Stimulated activated CD8-positive, alpha-beta memory T cell treated with anti-CD3 and anti-CD28 coated beads, Interleukin-4, amount 100 ng/mL, for 4 hours (primary cell): ENCODE results near the gene MACIR.
"Not testable (repeated sequence)": the region's sequence is repeated elsewhere in the genome, so short reads cannot be mapped to it uniquely, and the experiment has no call there.

Source experiments
- DNase-seq, 2 donors: peaks; one replicate each; pipeline ENCODE4 v3.0.0-alpha.2; 2020; ENCODE audit warnings: low read depth in 2 of 2, low spot score in 1 of 2

MACIR gene, protein sequence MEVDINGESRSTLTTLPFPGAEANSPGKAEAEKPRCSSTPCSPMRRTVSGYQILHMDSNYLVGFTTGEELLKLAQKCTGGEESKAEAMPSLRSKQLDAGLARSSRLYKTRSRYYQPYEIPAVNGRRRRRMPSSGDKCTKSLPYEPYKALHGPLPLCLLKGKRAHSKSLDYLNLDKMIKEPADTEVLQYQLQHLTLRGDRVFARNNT

DNA sequence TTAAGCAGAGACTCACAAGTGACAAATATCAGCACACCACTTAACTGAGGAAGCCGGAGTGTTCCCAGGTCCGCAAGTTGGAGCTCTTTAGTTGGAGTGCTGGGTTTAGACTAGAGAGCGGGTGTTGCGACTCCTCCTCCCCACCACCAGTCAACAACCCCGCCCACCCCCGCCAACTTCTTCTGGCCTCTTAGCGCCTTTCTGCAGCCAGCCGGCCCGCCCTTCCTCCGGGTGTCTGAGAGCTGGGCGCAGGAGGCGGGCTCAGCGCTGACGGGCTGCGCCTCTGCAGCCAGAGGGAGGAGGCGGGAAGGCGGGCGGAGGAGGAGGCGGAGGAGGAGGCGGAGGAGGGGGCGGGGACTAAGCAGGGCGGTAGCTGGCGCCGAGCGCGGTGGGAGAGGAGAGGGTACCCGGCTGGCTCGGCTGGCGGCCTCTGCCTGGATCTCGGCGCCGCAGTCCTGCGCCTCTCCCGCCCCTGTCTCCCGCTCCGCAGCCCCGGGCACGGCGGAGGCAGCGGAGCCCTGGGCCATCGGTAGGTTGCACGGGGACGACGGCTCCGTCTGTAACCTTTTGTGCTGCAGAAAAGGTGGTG, at the start of gene MACIR:
TSS of gene MACIR (plus strand) at position 396 of the 589 bp plus-strand sequence. CDS start 17,157 bp downstream, outside the sequence.
- DNase-seq, result peak; percentile 72 to 89

DNA sequence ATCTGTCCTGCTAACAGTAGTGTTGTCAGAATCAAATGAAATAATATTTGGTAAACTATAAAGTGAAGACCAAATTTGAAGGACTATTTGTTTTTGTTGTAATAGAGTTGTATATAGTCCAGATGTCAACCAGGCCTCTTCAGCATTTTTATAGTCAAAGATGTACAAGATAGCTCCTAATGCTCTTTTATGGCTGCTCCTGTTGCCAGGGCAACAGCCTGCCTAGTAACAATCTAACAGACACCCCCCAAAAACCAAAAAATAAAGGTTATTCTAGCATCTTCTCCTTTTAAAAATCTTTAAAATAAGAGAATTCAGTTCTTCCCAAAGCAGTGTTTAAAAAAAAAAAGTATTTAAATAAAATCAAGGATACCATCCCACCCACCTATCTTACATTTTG, 49.5 kb upstream of the MACIR start:
- DNase-seq, result no peak

DNA sequence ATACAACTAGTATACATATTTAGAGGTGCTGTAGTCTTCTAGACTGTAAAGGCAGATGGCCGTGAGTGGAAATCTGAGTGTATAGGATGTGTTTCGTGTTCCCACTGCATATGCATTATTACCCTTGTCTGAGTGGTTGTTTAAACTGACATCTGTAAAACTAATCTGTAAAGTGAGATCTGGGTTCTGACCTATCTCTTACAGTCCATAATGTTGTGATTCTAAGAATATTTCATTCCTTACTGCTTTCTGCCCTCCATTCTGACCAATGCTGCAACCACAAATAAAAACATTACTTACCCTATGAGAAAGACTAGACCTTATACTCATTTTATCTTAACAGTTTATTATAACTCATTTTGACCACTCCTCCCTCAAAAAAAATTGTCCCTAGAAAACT, 47.6 kb upstream of the MACIR start:
- no peak for DNase-seq

GRCh38 chr5:103211576-103212561, 46.7 kb upstream of the MACIR start:
- no peak for DNase-seq

- DNase-seq, result no peak
These were observed 42.4 kb upstream of the MACIR start for GRCh38 chr5:103216137-103216536.

- no peak for DNase-seq
These were observed 41.9 kb upstream of the MACIR start for GRCh38 chr5:103216697-103217096.

DNA sequence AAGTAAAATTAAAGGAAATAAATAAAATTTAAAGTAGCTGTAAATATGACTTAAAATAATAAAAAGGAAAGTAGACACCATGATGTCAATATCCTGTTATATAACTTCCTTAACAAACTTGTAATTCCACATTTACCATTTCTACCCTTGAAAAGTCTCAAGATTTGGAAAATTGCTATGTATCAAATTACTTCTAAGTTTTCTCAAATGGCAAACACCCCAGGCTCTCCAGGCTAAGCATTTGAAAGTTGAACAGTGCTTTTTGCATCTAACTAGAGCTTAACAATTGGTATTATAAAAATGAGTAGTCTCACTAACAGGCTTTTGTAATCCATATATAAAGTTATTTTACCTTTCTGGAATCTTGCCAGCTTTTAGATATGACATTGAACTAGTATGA, 41.5 kb upstream of the MACIR start:
- DNase-seq, result no peak

GRCh38 chr5:103218164-103218563, 40.4 kb upstream of the MACIR start:
- no peak for DNase-seq

DNA sequence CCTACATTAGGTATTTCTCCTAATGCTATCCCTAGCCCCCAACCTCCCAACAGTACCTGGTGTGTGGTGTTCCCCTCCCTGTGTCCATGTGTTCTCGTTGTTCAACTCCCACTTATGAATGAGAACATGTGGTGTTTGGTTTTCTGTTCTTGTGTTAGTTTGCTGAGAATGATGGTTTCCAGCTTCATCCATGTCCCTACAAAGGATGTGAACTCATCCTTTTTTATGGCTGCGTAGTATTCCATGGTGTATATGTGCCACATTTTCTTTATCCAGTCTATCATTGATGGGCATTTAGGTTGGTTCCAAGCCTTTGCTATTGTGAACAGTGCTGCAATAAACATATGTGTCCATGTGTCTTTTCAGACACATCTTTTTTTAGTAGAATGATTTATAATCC, 39.5 kb upstream of the MACIR start:
- not testable (repeated sequence) for DNase-seq

- no peak for DNase-seq
These were observed 35.3 kb upstream of the MACIR start for GRCh38 chr5:103223031-103223955.

- no peak for DNase-seq
These were observed 34.3 kb upstream of the MACIR start for GRCh38 chr5:103224118-103224893.

DNA sequence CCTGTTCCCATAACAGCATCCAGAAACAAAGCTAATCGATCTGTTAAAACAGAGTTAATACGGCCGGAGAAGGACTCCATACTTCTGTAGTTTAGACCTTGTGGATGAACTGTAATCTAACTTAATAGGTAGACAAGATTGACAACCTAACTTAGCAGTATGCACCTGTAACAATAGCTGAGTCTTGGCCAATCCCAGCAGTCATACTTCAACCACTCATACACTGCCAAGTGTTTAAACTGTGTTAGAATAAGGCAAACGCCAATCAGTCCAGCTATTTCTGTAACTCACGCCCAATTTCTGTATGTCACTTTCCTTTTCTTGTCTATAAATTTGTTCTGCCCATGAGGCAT, 33.7 kb upstream of the MACIR start:
- DNase-seq, result no peak

DNA sequence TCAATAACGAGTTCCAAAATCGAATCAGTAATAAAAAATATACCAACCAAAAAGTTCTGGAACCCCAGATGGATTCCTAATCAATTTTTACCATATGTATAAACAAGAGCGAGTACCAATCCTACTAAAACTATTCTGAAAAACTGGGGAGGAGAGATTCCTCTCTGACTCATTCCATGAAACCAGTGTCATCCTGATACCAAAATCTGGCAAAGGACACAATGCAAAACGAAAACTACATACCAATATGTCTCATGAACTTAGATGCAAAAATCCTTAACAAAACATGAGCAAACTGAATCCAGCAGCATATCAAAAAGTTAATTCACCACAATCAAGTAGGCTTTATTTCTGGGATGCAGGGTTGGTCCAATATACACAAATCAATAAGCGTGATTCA, 30.5 kb upstream of the MACIR start:
- DNase-seq, result no peak

DNA sequence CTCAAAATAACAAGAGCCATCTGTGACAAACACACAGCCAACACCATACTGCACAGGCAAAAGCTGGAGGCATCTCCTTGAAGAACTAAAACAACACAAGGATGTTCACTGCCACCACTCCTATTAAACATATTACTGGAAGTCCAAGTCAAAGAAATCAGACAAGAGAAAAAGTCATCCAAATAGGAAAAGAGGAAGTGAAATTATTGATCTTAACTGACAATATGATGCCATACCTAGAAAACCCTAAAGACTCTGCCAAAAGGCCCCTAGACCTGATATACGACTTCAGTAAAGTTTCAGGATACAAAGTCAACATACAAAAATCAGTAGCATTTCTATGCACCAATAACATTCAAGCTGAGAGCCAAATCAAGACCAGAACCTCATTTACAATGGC, 30.0 kb upstream of the MACIR start:
- DNase-seq, result no peak

DNA sequence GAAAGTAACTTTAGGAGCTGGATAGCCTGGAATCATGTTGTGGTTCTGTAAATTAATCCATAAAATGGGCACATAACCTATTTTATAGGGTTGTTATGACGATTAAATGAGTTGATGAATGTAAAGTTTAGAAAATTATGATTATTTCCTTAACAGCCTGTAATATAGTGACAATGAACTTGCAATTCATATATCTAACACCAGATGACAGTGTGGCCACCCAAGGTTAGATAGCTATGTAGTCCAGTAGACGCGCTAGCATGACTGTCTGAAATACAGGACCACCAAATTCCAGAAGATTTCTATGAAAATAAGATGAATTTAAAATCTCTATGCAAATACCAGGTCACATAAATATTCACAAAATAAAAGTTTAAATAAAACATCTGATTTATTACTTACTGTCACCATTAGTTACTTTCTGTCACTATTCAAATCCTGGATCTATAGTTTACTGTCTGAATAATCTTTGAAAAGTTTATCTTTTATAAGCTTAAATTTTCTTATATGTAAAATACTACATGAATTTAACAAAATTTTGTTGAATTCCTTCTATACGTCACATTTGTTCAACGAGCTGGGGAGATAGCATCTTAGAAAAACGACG, 26.1 kb upstream of the MACIR start:
- DNase-seq, result no peak

DNA sequence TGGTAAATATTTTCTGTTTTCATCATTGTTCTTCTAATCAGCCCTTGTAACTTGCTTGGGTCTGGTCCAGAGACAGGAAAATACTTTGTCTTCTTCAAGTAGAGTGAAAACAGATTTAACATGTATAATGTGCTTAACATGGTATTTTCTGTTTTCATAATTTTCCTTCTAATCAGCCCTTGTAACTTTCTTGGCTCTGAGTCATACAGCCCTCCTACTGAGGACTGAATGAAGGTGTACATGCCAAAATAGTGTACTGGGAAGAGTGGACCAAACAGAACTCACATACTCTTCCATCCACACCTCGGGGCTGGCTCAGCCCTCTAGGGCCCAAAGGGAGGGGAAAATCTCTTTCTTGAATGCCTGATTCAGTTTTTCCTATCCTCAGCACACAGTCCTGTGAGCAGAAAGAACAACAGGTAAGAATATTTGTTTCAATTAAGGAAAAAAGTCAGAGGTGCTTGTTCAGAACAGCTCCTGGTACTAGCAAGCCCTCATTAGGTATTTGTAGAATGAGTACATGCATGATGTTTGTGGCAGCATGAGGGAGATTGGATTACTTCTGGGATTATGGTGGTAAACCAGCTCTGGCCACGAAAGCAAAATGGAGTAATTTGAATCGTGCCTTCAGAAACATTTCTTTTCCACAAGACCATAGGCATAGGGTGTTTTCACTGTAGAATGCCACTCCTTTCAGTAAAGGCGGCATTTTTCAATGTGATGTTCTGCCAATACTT, 24.2 kb upstream of the MACIR start:
- no peak for DNase-seq

- no peak for DNase-seq
These were observed 22.7 kb upstream of the MACIR start for GRCh38 chr5:103235891-103236290.

DNA sequence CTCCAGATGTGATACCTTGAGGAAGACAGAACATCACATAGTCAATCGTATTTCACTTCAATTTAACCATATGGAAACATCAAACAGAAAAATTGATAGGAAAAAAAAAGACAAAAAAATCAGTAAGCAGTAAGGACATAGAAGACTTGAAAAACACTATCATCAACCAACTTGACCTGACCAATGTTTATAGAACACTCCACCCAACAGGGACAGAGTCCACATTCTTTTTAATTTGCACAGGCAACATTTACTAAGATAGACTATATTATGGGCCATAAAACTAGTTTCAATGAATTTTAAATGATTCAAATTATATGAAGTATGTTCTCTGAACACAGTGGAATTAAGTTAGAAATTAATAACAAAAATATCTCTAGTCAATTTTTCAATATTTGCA, 20.8 kb upstream of the MACIR start:
- DNase-seq, result no peak

DNA sequence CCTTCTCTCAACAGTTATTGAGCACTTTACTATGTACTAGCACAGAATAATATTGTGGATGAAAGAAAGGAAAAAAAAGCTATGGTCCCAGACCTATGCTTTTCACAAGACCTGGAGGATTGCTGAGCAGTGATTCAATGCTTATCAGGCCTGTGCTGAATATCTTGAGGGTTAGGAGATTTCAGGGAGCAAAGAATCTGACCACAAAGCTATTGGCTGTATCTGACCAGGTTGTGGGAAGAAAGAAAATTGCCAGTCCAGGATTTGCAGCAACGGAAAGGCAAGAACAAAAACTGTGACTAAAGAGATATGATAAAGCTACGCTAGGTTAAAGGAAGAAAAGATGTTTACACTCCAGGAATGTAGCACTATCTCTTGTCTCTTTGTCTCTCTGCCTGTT, 14.9 kb upstream of the MACIR start:
- DNase-seq, result no peak
